ENCODE data around the gene MPRIP. TPM values are rescaled to one million over a fixed set of nuclear protein-coding genes. Genes with fewer than 3 reads are reported as not detected.
A peak's percentile ranks its signal among the peaks of the same experiment; 100 is the strongest.
"Not testable (repeated sequence)": the region's sequence is repeated elsewhere in the genome, so short reads cannot be mapped to it uniquely, and the experiment has no call there.

Gene MPRIP
- total RNA-seq, result 100 to 1,000 TPM; 141 to 305 (median 291) TPM

- Histone ChIP-seq H3K36me3 (no peaks in the 10 kb centered on the region), H3K27ac (peak within 1 kb of the TSS; percentile 62 to 86 (median 78)), H3K27me3 (no peaks in the 10 kb centered on the region), H3K4me3 (peak within 1 kb of the TSS; percentile 51 to 84 (median 68)), H3K9me3 (no peaks in the 10 kb centered on the region), H3K4me1 (peaks cover 0 to 47% (median 15%) of the 10 kb centered on the region in 4 donors)
- peak in 1 of 2 donors; percentile 40 for TF ChIP-seq POLR2A (IDR thresholded peaks at IDR 0.05)
- no peak for TF ChIP-seq CTCF (IDR thresholded peaks at IDR 0.05)
- no peak for DNase-seq
These were observed at the start of gene MPRIP for GRCh38 chr17:17042384-17042736. TSS of gene MPRIP (plus strand) at chr17:17042457. CDS start at chr17:17042849, 392 bp downstream.

- Histone ChIP-seq H3K4me1 (peaks cover 0 to 20% (median 9%) of the 10 kb centered on the region in 4 donors), H3K27me3 (no peaks in the 10 kb centered on the region), H3K9me3 (no peaks in the 10 kb centered on the region), H3K27ac (no peak overlapping the region), H3K4me3 (no peak overlapping the region), H3K36me3 (no peaks in the 10 kb centered on the region)
- no peak for DNase-seq
- no peak for TF ChIP-seq POLR2A (IDR thresholded peaks at IDR 0.05)
These were observed 47.6 kb upstream of the MPRIP start for GRCh38 chr17:16994631-16995030.

- H3K9me3 ChIP-seq, result no peaks in the 10 kb centered on the region
- H3K4me1 ChIP-seq, result peaks cover 0 to 9% (median 3%) of the 10 kb centered on the region in 4 donors
- H3K36me3 ChIP-seq, result no peaks in the 10 kb centered on the region
- H3K4me3 ChIP-seq, result no peak overlapping the region
- no peak for TF ChIP-seq POLR2A (IDR thresholded peaks at IDR 0.05)
- no peak for TF ChIP-seq CTCF (IDR thresholded peaks at IDR 0.05)
- no peak overlapping the region for H3K27ac ChIP-seq
- DNase-seq, result peak in 1 of 3 donors; percentile 31
- no peaks in the 10 kb centered on the region for H3K27me3 ChIP-seq
These were observed 46.3 kb upstream of the MPRIP start for GRCh38 chr17:16995930-16996329.

GRCh38 chr17:16996726-16997125 lies 45.5 kb upstream of the MPRIP start:
- not testable (repeated sequence) for H3K36me3 ChIP-seq, H3K9me3 ChIP-seq, DNase-seq, H3K4me1 ChIP-seq, H3K4me3 ChIP-seq, H3K27ac ChIP-seq, H3K27me3 ChIP-seq

- H3K4me1 ChIP-seq, result peaks cover 0 to 4% (median 1%) of the 10 kb centered on the region in 4 donors
- no peaks in the 10 kb centered on the region for H3K36me3 ChIP-seq
- H3K27me3 ChIP-seq, result no peaks in the 10 kb centered on the region
- TF ChIP-seq CTCF (IDR thresholded peaks at IDR 0.05) (peak in 1 of 6 experiments; percentile 8), POLR2A (IDR thresholded peaks at IDR 0.05) (no peak)
- no peak overlapping the region for H3K27ac ChIP-seq
- peak in 1 of 3 donors; percentile 44 for DNase-seq
- no peak overlapping the region for H3K4me3 ChIP-seq
- no peaks in the 10 kb centered on the region for H3K9me3 ChIP-seq
These were observed 44.5 kb upstream of the MPRIP start for GRCh38 chr17:16997514-16998429.

GRCh38 chr17:16999931-17000625 lies 42.2 kb upstream of the MPRIP start:
- Histone ChIP-seq H3K27me3 (no peaks in the 10 kb centered on the region), H3K9me3 (no peaks in the 10 kb centered on the region), H3K4me3 (no peak overlapping the region), H3K4me1 (peaks cover 0 to 4% (median 1%) of the 10 kb centered on the region in 4 donors), H3K27ac (no peak overlapping the region), H3K36me3 (no peaks in the 10 kb centered on the region)
- no peak for TF ChIP-seq POLR2A (IDR thresholded peaks at IDR 0.05)
- TF ChIP-seq CTCF (IDR thresholded peaks at IDR 0.05), result no peak
- peak in 1 of 3 donors; percentile 24 for DNase-seq

Data from Peyer's patch (tissue), 4 donors.